Measurements from ENCODE around the gene GET4. TPM values are rescaled to one million over a fixed set of nuclear protein-coding genes. Genes with fewer than 3 reads are reported as not detected.

Gene GET4
- total RNA-seq, 1 experiment from 2014 or later = 24.6 TPM

GRCh38 chr7:886626-887487 lies 10.5 kb downstream of the GET4 start:
- DNase-seq (ENCODE audit: low read depth) = no peak

- no peak for DNase-seq (ENCODE audit: low read depth)
These were observed 11.1 kb downstream of the GET4 start for GRCh38 chr7:887488-887820.

DNA sequence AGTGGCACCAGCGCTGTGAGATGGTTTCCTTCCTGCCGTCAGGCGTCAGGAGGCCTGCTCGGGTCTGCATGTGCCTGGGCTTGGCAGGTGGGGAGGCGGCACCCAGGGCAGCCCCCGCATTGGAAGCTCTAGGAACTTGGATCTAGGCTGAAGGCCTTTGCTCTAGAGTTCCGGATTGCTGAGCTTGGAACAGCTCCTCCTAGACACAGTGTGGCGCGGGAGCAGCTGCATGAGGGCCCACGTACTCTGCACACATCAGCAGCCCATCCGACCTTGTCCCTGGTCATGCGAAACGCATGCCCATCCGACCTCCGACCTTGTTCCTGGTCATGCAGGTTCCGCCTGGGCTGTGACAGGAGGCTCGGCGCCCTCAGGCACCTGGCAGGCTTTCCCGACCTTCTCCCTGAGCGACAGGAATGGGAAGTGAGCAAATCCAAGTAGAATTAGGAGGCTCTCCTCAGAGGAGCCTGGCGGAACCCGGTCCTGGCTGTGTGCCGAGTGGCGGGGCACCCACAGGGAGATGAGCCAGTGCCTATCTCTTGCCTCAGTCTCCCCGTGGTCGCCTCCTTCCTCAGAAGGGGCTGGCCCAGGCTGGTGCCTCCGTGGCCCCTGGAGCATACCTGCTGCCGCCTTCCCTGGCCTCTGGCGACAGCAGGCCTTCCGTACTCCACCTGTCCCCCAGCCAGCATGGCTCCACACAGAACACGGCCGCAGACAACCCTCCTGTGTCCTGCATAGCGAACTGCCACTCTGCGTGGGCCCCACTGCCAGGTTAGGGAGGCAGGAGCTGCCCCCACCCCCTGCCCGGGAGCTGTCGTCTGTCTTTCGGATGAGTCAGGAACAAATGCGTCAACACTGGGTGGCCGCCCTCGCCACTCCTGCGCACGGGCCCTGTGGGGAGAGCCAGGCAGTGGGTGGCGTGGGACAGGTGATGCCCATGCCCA lies 12.0 kb downstream of the GET4 start:
- DNase-seq (ENCODE audit: low read depth) = no peak

GRCh38 chr7:889025-889390 lies 12.7 kb downstream of the GET4 start:
- DNase-seq (ENCODE audit: low read depth) = no peak

DNA sequence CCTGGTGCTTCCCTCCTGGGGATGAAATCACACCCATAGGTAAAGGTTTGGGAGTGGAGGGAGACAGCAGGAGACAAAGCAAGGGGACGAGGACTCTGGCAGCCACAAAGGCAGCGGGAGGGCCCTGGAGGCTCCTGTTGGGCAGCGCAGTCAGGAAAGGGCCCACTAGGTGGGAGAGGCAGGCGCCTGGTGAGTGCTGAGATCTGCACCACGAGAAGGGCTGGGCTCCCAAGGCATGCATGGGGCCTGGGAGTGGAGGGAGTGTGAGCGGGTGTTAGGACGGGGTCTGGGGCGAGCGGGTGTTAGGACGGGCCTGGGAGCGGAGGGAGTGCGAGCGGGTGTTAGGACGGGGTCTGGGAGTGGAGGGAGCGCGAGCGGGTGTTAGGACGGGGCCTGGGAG lies 13.0 kb downstream of the GET4 start:
- no peak for DNase-seq (ENCODE audit: low read depth)

- DNase-seq (ENCODE audit: low read depth) = no peak
These were observed 14.5 kb downstream of the GET4 start for GRCh38 chr7:890868-891267.

- DNase-seq (ENCODE audit: low read depth) = no peak
These were observed 14.9 kb downstream of the GET4 start for GRCh38 chr7:891291-891690.

- DNase-seq (ENCODE audit: low read depth) = no peak
These were observed 15.5 kb downstream of the GET4 start for GRCh38 chr7:891805-892204.

GRCh38 chr7:892648-893593 lies 16.6 kb downstream of the GET4 start:
- no peak for DNase-seq (ENCODE audit: low read depth)

DNA sequence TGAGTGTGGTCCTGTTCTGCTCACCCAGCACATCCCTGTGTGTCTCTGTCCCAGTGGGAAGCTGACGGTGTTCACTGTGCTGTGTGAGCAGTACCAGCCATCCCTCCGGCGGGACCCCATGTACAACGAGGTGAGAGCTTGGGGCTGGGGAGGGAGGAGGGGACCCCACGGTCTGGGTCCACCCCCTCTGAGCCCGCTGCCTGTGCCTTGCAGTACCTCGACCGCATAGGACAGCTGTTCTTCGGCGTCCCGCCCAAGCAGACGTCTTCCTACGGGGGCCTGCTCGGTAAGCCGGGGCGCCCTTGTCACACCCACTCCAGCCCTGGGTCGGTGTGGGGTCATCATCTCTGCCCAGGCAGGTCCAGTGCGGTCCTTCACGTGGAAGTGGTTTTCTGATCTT lies 17.3 kb downstream of the GET4 start:
- no peak for DNase-seq (ENCODE audit: low read depth)

GRCh38 chr7:894164-894867 lies 18.0 kb downstream of the GET4 start:
- DNase-seq (ENCODE audit: low read depth) = no peak

DNA sequence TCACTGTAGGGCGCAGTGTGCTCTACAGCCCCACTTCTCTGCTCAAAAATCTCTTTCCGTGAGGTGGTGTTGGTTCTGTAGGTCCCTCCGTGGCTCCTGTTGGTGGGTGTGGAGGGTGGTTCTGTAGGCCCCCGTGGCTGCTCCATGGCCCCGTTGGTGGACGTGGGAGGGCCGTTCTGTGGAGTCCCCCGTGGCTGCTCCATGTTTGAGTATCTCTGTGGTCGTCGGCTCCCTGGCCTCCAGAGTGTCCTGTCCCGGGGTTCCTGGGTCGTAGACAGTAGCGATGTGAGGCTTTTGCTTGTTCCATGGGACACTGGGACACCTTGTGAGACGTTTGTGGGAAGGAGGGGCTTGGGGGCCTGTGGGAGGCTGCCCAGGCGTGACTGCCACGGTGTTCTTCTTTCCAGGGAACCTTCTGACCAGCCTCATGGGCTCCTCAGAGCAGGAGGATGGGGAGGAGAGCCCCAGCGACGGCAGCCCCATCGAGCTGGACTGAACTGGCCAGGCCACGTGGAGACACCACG lies 18.6 kb downstream of the GET4 start:
- no peak for DNase-seq (ENCODE audit: low read depth)

- no peak for DNase-seq (ENCODE audit: low read depth)
These were observed 19.2 kb downstream of the GET4 start for GRCh38 chr7:895451-896052.

DNA sequence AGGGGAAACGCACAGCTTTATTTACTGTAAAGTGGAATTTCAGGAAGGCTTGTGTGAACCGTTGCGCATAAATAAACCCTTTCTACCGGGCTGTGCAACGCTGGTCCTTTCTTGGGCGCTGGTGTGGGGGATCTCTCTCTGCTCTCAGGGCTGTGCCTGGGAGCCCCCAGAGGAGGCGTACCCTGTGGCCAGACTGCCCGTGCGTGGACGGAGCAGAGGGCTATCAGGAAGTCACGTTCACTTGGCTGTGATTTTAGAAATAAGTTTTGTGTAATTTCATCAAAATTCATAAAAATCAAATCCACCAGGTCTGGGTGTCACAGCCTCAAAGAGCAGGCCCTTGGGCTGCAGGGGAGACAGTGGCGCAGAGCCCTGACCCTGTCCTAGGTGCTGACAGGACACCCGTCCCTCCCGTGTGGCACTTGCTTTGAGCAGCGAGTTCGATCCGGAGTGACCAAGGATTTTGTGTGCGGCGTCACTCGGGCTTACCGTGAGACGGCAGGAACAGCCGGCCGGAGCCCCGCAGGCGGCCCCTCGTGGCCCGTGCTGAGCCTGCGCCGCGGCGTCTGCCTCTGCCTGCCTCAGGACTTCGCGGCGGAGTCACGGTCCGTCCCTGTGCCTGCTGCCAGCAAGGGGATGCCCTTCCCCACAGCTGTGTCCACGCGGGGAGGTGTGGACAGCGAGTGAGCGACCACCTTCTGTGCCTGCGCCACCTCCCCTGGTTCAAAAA lies 20.2 kb downstream of the GET4 start:
- DNase-seq (ENCODE audit: low read depth) = no peak

DNA sequence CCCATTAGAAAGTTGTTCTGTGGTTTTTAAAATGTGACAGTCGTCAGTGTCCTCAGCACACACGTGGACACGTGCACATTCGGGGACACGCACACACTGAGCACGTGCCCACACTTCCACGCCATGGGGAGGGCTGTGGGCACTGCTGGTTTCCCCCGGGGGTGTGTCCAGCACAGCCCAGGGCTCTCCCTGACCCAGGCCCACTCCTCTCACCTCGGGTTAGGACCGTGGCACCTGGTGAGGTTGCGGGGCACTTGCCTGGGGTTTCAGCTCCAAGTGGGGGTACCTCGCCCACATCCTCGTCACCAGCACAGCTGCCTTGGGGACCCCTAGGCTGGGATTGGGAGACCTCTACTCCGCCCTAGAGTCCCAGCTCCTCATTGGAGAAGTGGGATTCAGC lies 20.7 kb downstream of the GET4 start:
- DNase-seq (ENCODE audit: low read depth) = no peak

GRCh38 chr7:897771-898376 lies 21.5 kb downstream of the GET4 start:
- peak; percentile 28 for DNase-seq (ENCODE audit: low read depth)

DNA sequence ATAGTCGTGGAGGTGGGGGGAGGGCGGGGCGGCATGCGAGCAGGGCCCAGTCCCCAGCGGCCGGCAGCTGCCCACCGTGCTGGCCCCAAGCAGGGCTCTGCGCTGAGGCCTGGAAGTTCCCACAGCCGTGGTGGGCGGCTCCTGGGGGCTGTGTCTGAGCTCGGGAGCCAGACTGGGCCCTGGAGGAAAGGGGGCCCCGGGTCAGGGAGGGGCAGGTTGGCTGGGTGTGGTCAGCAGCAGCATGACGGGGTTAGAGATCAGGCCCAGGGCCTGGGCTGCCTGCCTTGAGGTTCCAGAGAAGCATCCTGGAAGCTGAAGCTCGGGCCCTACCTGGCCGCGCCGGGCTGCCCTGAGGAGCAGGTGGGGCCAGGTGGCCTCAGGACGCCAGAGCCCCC lies 22.1 kb downstream of the GET4 start:
- no peak for DNase-seq (ENCODE audit: low read depth)

DNA sequence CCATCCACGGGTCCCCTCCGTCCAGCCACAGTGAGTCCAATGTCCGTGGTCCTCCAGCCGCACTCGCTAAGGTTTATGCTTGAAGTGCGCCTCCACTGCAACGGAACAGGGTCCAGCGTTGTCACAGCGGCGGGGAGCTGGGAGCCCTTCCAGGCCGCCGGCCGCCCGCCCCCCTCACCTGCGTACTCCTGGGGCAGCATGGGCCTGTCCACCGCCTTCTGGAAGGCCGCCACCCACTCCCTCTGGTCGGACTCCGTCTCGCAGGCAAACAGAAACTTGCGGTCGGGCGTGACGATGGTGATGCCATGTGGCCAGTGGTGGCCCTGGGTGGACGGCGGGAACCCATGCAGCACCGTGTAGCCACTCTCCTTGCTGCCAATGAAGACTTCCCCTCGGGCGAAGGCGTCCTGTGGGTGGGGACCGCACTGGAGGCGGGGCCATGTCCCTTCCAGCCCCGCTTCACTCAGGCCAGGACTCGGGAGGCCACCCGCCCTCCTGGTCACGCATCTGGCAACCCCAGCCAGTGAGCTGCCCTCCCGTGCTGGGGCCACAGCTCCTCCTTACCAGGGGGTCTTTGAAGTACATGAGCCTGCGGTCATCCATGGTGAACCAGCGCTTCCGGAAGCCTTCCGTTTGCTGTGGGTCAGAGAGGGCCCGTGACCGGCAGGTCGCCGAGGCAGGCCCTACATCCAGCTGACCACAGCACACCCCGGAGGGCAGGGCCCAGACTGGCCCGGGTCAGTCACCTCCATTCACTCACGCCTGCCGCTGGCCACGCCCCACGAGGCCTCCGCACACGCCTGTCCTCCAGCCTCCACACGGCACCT lies 22.7 kb downstream of the GET4 start:
- DNase-seq (ENCODE audit: low read depth) = peak; percentile 59

GRCh38 chr7:899806-900205 lies 23.5 kb downstream of the GET4 start:
- no peak for DNase-seq (ENCODE audit: low read depth)
